HUES48 (cell line): ENCODE measurements around the gene DUS3L.
A peak's percentile ranks its signal among the peaks of the same experiment; 100 is the strongest.

Experiments
- H3K27ac ChIP-seq: one replicate; pipeline ENCODE4 v1.7.0; 2013; ENCODE audit warnings: low read depth, low read length, inconsistent platforms
- H3K27me3 ChIP-seq: 2 replicates; pipeline ENCODE4 v1.6.1; 2013; ENCODE audit warnings: mild to moderate bottlenecking, low read length; ENCODE audit not compliant: control insufficient read depth, insufficient read depth
- H3K36me3 ChIP-seq: 2 replicates; pipeline ENCODE4 v1.6.1; 2013; ENCODE audit warnings: low read length; ENCODE audit not compliant: control insufficient read depth, insufficient read depth
- H3K4me1 ChIP-seq: 2 replicates; pipeline ENCODE4 v1.6.1; 2013; ENCODE audit warnings: mild to moderate bottlenecking, low read length; ENCODE audit not compliant: control insufficient read depth, insufficient read depth
- H3K4me3 ChIP-seq: 2 replicates; pipeline ENCODE4 v1.5.1; 2013; ENCODE audit warnings: mild to moderate bottlenecking, low read depth, low read length
- H3K9ac ChIP-seq: 2 replicates; pipeline ENCODE4 v1.6.1; 2013; ENCODE audit warnings: mild to moderate bottlenecking, low read depth, low read length, moderate library complexity
- H3K9me3 ChIP-seq: 2 replicates; pipeline ENCODE4 v1.6.1; 2013; ENCODE audit warnings: low read length; ENCODE audit not compliant: control insufficient read depth, insufficient read depth

The DUS3L gene, protein sequence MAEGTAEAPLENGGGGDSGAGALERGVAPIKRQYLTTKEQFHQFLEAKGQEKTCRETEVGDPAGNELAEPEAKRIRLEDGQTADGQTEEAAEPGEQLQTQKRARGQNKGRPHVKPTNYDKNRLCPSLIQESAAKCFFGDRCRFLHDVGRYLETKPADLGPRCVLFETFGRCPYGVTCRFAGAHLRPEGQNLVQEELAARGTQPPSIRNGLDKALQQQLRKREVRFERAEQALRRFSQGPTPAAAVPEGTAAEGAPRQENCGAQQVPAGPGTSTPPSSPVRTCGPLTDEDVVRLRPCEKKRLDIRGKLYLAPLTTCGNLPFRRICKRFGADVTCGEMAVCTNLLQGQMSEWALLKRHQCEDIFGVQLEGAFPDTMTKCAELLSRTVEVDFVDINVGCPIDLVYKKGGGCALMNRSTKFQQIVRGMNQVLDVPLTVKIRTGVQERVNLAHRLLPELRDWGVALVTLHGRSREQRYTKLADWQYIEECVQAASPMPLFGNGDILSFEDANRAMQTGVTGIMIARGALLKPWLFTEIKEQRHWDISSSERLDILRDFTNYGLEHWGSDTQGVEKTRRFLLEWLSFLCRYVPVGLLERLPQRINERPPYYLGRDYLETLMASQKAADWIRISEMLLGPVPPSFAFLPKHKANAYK

DNA sequence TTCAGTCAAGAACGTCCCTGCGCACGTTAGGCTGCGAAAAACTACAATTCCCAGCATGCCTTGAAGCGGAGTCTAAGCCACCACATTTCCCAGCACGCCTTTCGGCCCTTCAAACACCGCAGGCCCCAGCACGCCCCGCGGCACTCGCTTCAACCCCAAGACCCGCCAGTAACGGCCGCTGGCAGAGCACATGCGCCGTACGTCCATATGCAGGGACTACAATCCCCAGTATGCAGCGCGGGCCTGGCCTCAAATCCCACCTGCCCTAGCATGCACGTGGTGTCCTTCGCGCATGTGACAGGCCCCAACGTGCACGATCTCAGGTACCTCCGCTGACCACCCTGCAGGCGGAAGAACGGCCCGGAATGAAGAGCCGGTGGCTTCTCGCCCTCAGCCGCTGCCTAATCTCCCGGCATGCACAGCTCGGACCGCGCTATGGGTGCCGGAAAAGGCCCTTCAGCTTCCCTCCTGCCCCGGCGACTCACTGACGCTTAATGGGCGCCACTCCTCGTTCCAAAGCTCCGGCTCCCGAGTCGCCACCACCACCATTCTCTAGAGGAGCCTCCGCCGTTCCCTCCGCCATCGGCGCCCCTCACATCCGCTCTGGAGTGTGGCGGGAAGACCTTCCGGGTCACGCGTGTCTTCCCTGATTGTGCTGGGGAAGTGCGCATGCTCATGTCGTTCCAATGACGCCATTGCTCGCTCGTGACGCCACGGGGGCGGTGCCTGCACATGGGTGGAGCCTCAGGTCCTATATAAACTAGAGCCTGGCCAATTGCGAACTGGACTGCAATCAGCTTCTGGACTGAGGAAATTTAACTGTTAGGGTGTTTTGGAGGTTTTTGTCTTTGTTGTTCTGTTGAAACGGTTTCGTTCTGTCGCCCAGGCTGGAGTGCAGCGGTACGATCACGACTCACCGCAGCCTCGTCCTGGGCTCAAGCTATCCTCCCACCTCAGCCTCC is at the start of gene DUS3L:
TSS of gene DUS3L (minus strand) at position 605 of the 962 bp plus-strand sequence. CDS start at position 583, 22 bp downstream.
- H3K9ac ChIP-seq = peak within 1 kb of the TSS; percentile 92
- peaks cover 41% of the 10 kb centered on the region for H3K36me3 ChIP-seq
- H3K4me3 ChIP-seq = peak within 1 kb of the TSS; percentile 84
- 0 out of 2 replicates have a peak, but pooled peaks cover 3% of the 10 kb centered on the region for H3K4me1 ChIP-seq
- H3K27ac ChIP-seq = peak within 1 kb of the TSS; percentile 96
- H3K9me3 ChIP-seq = no peaks in the 10 kb centered on the region
- no peaks in the 10 kb centered on the region for H3K27me3 ChIP-seq

DNA sequence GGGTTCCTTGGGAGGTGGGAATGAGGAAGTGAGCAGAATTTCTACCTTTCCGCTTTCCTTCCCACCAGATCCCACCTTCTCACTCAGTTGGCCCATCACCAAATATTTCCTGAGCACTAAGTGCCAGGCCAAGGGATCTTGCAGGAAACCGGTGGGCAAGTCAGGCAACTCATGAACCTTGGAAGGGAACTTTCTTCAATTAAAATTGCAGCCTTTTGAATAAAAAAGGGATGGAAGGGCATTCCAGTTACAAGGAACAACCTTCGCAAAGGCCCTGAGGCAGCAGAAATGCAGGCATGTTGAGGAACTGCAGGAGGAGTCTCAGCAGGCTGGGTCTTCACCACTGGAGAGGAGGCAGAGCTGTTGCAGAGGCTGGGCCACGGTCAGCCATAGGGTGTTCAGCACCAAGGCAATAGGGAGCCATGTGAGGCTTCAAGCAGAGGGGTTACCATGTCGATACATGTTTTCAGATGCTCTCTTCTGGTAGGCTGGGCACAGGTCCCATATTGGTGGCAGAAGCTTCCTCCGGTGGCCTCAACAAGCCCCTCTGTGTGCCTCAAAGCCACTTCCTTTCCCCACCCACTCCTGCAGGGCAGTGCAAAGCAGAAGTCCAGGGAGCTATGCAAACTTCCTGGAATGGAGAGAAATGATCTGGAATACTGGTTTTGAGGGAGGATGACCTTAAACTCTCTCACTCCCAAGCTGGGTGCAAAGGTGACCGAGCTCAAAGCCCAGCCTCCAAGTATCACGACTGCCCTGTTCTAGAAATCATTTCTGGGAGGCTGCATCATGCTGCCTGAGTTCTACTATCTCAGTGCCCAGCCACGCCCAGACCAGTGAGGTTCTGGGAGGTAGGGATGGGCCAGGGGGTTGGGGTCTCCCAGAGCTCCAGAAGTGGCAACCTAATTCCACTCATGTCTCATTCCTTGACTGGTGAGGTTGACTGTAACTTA is 48.4 kb upstream of the DUS3L start, which contains the start of gene FUT6:
TSS of gene FUT6 (minus strand) at position 638 of the 953 bp plus-strand sequence. CDS start 7,135 bp downstream, outside the sequence.
- H3K27ac ChIP-seq = no peak within 1 kb of the TSS
- no peaks in the 10 kb centered on the region for H3K27me3 ChIP-seq
- no peaks in the 10 kb centered on the region for H3K9me3 ChIP-seq
- no peak within 1 kb of the TSS for H3K4me3 ChIP-seq
- no peaks in the 10 kb centered on the region for H3K4me1 ChIP-seq
- H3K9ac ChIP-seq = no peak within 1 kb of the TSS
- H3K36me3 ChIP-seq = no peaks in the 10 kb centered on the region

DNA sequence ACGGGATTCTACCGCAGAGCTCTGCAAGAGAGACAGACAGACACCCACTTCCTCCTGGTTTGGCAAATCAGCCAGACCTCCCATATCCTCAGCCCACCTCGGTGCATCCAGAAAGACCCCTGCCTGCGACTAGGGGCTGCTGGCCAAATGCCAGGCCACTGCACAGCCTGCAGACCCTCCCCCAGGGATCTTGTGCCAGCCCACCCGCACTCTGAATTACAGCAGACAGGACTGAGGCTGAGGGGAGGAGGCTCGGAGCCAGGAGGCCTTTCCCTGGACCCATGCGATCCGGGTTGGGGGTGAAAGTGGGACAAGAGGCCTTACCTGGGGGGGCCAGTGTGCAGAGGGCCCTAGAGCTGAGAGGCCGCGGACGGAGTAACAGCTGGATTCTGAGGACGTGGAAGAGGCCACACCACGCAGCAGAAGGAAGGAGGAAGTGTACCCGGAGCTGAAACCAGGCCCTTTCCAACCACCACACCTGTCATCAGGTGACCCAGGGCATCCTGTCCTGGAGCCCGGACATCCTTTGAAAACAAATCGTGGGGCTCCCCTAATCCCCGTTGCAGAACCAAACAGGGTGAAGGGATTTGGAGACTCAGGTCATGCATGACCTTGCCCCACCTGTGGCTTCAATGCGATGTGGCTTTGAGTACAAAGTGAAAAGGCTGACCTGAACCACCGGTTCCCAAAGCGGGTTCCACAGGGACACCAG is 47.5 kb upstream of the DUS3L start:
- Histone ChIP-seq H3K27me3 (no peaks in the 10 kb centered on the region), H3K4me3 (no peak overlapping the region), H3K27ac (no peak overlapping the region), H3K9me3 (no peaks in the 10 kb centered on the region), H3K4me1 (no peaks in the 10 kb centered on the region), H3K9ac (no peak overlapping the region), H3K36me3 (no peaks in the 10 kb centered on the region)

DNA sequence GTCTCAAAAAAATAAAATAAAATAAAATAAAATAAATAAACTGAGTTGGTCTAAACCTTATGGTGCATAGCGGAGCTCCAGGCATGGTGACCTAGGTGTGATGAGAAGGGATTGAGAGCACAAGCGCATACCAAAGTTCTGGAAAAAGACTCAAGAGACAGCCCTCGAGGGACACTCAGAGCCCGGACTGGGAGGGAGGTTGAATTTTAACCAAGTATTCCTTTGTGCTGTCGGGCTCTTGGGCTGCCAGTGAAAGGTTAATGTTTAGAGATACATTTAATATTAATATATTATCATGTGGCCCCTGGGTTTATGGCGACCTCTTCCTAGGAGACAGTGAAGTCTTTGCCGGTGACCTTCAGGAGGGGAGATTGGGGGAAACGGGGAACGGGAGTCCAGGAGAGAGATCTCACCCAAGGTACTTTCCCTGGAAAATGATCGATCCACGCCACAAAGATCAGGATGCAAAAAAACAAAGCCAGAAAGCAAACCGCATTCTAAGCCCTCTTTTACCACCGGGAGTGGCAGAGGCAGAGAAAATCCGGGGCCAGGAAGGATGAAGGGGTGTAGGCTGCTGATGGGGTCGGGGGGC is 46.9 kb upstream of the DUS3L start:
- no peak overlapping the region for H3K9ac ChIP-seq
- no peaks in the 10 kb centered on the region for H3K36me3 ChIP-seq
- no peaks in the 10 kb centered on the region for H3K4me1 ChIP-seq
- H3K4me3 ChIP-seq = no peak overlapping the region
- no peak overlapping the region for H3K27ac ChIP-seq
- H3K27me3 ChIP-seq = no peaks in the 10 kb centered on the region
- no peaks in the 10 kb centered on the region for H3K9me3 ChIP-seq

DNA sequence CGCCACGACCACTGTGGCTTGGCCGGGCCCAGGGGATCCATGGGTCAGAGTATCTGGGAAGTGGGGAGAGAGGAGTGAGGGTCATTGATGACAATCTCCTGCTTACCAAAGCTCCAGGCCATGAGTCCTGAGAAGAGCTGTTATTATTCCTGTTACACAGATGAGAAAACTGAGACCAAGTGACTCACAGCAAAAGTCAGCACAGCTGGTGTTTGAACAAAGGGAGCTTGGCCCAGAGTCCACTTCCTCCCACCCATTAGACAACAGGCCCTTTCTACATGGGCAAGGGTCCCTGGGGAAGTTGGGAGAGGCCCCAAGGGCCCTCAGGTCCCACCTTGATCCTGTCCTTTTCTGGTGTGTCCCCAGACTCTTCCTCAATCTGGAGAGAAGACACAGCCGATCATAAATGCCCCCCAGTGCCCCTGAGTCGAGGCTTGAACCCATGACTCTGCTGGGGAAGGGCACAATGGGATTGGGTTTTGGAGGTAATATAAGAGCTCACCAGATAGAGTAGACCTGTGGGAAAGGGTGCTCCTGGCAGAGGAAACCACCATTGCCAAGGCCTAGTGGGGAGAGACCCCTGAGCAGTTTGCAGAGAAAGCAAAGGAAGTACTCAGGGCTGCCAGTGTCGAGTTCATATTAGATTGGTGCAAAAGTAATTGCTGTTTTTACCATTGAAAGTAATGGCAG is 41.7 kb upstream of the DUS3L start:
- Histone ChIP-seq H3K36me3 (no peaks in the 10 kb centered on the region), H3K4me3 (no peak overlapping the region)

DNA sequence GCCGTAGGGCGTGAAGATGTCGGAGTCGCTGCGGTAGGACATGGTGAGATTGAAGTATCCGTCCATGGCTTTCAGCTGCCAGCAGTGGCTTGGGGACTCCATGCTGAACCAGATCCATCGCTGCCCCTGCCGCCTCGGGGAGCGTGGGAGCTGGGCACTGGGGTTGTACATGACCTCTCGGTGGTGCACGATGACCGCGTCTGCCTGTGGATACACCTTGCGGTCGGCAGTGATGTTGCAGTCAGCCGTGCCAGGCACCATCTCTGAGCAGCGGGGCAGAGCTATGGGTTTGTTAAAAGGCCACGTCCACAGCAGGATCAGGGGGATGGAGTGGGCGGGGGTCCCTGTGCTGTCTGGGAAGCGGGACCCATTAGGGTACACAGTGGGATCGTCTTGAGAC is 41.1 kb upstream of the DUS3L start:
- no peaks in the 10 kb centered on the region for H3K36me3 ChIP-seq
- H3K9me3 ChIP-seq = no peaks in the 10 kb centered on the region
- no peak overlapping the region for H3K27ac ChIP-seq
- H3K4me3 ChIP-seq = no peak overlapping the region
- H3K4me1 ChIP-seq = no peaks in the 10 kb centered on the region
- H3K9ac ChIP-seq = no peak overlapping the region
- no peaks in the 10 kb centered on the region for H3K27me3 ChIP-seq

More for the DNA sequence above, 41.7 kb upstream of the DUS3L start:
- Histone ChIP-seq H3K27me3 (no peaks in the 10 kb centered on the region), H3K9me3 (no peaks in the 10 kb centered on the region), H3K4me1 (no peaks in the 10 kb centered on the region), H3K27ac (no peak overlapping the region), H3K9ac (no peak overlapping the region)

DNA sequence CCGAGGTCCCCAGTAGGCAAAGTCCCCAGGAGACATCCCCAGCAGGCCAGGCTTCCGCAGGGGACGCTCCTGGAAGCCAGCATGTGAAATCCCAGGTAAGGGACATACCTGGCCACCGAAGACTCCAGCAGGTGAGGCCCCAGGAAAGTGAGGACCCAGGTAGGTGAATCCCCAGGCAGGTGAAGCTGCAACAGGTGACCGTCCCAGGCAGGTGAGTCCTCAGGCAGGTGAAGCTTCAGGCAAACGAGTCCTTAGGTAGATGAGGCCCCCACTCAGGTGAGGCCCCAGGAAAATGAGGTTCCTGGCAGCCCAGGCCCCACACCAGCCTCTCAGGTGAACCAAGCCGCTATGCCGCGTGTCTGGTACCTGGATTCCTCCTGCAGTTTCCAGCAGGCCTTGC is 40.2 kb upstream of the DUS3L start:
- H3K9me3 ChIP-seq = no peaks in the 10 kb centered on the region
- no peaks in the 10 kb centered on the region for H3K27me3 ChIP-seq
- H3K36me3 ChIP-seq = no peaks in the 10 kb centered on the region
- H3K4me3 ChIP-seq = no peak overlapping the region
- H3K27ac ChIP-seq = no peak overlapping the region
- H3K4me1 ChIP-seq = peaks cover 3% of the 10 kb centered on the region; the same call in 1 of the 2 replicates
- H3K9ac ChIP-seq = no peak overlapping the region

DNA sequence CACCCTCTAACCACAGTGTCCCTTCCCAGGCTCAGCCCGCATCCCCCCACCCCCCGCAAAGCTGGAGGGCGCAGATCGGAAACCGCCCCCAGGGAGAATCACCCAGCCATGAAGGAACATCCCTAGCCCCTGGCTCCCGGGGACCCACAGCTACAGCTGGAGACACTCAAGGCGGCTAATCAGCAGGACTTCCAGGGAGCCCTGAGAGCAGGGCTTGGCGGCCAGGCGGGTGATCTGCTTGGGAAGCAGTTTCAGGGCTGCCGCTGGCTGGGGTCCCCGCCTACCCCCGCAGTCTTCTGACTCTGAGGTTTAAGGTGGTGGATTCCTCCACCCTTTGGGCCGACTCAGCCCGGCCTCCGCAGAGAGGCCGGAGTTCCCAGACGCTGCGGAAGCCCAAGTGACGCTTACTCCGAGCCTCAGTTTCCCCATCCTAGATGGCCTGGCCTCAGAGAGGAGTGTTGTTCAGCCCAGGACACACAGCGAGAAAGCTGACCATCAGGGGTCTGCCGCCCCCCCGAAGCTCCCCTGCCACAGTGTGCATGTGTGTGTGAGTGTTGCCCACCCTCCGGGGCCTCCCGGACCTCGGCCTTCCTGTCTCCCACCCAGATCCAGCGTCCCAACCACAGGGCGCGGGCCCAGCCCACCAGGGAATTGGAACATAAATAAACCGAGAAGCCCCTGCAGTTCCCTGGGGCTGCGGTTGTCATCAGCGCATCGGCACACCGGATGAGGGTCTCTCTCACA is 38.8 kb upstream of the DUS3L start:
- H3K27ac ChIP-seq = no peak overlapping the region
- no peak overlapping the region for H3K9ac ChIP-seq
- no peaks in the 10 kb centered on the region for H3K9me3 ChIP-seq

More for the DNA sequence above, 38.8 kb upstream of the DUS3L start:
- peak overlapping the region; percentile 87; the same call in 1 of the 2 replicates for H3K4me3 ChIP-seq
- H3K4me1 ChIP-seq = peaks cover 3% of the 10 kb centered on the region; the same call in 1 of the 2 replicates
- H3K27me3 ChIP-seq = no peaks in the 10 kb centered on the region
- H3K36me3 ChIP-seq = no peaks in the 10 kb centered on the region
